ENCODE data around the gene MECP2. TPM values are rescaled to one million over a fixed set of nuclear protein-coding genes. Genes with fewer than 3 reads are reported as not detected.
A peak's percentile ranks its signal among the peaks of the same experiment; 100 is the strongest.

MECP2 gene
- polyA plus RNA-seq, 10 donors: 16.0 to 26.0 (median 19.9) TPM

DNA sequence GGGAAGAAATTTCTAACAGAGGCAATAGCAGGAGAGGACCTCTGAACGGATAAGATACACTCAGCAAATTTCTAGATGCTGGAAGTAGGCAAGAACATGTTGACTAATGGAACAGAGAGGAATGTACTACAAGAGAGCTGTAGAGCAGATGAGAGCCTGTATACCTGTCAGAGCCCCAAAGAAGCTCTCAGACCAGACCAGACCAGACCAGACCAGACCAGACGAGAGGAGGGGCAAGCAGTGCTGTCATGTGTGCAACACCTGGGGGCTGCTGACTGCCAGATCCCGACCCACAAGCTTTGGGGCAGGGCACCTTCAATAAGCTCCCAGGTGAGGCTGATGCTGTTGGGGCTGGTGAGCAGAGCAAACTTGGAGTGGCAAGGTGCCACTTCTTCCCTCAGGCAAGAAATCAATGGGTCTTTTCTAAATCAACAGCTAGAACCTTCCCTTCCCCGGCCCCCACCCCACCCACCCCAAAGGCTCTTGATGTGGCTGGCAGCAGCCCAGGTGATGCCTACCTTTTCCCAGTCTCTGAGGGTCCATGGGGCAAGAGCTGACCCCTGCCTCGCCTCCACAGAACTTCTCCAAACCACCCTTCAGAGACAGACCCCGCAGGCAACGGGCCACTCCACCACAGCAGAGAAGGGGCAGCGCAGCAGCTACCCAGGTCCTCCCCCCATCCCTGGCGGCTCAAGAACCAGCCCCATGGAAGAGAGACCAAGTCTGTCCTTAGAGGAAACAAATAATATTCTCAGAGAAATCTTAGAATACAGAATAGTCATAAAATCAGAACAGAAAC, 32.7 kb downstream of the MECP2 start:
- DNase-seq: no peak

DNA sequence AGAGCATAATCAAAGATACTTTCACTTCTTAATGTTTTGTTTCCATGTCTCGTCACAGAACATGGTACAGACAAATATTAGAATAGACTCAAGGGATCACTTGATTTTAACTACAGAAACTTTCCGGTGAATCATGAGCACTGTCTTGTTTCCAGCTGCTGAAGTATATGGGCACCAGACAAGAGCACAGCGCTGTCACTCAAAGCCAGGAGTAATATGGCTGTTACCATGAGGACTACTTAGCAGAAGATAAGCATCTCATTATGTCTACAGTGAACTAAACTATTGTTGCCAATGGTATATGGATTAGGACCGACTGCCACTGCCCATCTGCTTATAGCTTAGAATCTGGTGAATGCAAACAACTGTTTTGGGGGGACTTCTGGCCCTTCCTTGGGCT, 34.3 kb downstream of the MECP2 start:
- no peak for DNase-seq

- DNase-seq: no peak
These were observed 35.7 kb downstream of the MECP2 start for GRCh38 chrX:154061801-154062200.

DNA sequence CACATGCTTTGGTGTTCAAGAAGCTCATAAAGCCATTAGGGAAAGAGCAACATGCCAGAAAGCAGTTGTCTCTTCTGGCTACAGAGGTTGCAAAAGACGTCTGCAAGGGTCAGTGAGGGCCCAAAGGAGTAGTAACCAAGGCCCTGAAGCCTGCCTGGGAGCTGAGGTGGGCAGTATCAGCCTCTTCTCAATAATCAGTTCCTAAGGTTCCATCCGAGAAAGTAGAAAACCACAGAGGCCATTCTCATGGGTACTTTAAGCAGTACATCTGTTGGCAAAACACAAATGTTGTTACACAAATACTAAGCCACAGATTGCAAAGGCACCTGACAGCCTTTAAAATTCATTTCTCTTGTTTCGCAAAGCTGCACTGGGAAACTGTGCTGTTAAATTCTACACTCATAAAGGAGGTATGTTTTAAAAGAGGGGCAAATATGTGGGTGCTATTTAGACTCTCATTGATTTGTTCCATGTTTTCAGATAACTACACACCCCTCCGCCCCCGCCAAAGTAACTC, 37.7 kb downstream of the MECP2 start:
- DNase-seq: no peak

- no peak for DNase-seq
These were observed 38.3 kb downstream of the MECP2 start for GRCh38 chrX:154059231-154059630.

GRCh38 chrX:154058214-154058997, 39.1 kb downstream of the MECP2 start:
- DNase-seq: no peak

GRCh38 chrX:154057791-154058190, 39.7 kb downstream of the MECP2 start:
- DNase-seq: no peak

DNA sequence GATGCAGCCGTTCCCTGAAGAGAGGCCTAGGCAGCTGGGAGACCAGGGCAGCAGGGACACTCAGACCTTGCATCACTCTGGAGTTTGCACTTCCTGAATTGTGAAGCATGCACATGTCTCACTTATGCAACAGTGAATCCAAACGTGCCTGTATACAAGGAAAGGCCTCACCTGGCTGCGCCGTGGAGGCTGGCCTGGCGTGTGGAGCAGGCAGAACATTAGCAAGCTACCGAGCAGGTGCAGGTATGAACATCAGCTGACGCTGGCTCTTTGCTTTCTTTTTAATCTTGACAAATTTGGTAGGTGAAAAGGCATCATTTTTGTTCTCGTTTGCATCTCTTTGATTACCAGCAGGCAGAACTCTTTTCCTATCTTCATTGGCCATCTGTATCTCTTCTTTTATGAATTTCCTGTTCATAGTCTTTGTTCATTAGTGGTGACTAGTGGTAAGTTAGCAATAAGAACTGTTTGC, 40.7 kb downstream of the MECP2 start:
- no peak for DNase-seq

GRCh38 chrX:154051201-154051810, 46.2 kb downstream of the MECP2 start:
- peak; percentile 40 to 75 (median 68) for DNase-seq

GRCh38 chrX:154050113-154050495, 47.4 kb downstream of the MECP2 start:
- DNase-seq: no peak

DNA sequence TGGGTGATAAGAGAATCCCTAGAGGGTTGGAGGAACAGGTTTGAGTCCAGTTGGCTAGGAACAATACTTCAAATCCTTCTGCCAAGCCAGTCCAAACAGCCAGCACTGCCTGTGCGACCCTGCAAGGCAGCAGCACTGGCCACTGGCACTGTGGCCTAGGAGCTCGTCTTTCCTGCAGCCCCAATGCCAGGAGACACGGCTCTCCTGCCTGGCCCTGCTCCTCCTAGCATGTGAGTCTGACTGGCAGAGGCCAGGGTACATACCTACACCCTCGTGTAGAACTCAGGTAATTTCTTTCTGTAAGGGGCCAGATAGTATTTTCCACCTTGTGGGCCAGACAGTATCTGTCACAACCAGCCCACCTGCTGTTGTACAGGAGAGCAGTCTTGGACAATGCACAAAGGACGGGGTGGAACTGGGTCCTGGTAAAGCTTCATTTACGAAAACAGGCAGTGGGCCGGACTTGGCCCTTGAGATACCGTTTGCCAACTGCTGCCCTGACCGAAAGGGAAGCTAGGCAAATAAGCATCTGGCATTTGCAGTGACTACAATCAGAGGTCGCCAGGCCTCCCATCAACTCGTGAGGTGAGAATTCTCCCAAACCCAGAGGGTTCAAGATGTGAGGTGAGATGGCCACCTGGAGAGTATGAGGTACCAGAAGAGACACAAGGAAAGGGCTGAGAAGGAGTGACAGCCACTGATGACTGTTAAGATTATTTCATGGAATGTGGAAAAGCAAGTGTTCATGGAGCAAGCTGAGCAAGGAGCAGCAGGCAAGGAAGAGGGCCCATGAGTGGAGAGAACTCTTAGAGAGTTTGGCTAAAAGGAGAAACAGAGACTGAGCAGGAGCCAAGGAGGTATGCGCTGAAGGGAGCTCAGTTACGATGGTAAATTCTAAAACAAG, 48.1 kb downstream of the MECP2 start:
- DNase-seq: no peak

DNA sequence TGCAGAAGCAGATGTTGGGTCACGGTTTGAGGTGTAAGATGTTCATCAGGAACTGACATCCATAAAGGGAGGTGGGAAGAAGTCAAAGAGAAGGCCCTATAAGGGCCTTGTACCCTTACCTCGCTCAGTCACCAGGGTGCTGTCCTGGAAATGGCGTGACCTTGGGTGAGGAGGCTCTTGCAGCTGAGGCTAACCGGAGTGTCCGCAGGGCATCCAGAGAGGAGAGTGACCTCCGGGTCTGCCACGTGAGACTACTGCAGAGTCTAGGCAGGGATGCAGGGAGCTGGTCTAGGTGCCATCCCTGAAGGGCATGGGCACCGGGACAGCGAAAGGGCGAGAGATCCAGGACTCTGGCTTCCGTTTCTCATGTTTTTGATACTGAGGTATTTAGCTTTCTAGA, 49.1 kb downstream of the MECP2 start:
- no peak for DNase-seq

DNA sequence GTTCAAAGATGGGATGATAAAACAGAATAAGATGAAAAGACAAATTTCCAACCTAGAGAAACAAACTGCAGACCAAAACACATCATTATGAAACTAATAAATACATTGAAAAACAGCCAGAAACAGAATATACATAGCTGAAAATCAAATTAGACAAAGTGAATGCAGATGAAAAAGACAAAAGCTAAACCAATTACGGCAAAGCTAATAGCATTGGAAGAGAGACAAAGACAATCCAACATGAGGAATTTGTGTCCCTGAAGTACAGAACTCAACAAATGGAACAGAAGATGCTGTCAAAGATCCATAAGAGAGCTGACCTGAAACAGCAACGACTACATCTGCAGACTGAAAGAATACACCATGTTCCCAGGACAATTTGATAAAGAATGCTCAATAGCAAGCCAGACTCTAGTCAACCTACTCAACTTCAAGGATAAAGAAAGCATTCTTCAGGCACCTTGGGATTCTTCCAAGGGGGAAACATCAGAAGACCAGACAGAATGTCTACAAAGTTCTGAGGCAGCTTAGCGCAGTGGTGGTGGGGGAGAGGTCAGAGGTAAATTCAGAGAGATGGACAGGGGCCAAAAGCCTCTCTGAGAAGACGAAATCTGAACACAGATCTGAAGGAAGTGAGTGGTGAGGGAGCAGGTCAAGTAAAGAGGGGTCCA, 50.4 kb downstream of the MECP2 start:
- peak; percentile 14 to 60 (median 24) for DNase-seq

DNA sequence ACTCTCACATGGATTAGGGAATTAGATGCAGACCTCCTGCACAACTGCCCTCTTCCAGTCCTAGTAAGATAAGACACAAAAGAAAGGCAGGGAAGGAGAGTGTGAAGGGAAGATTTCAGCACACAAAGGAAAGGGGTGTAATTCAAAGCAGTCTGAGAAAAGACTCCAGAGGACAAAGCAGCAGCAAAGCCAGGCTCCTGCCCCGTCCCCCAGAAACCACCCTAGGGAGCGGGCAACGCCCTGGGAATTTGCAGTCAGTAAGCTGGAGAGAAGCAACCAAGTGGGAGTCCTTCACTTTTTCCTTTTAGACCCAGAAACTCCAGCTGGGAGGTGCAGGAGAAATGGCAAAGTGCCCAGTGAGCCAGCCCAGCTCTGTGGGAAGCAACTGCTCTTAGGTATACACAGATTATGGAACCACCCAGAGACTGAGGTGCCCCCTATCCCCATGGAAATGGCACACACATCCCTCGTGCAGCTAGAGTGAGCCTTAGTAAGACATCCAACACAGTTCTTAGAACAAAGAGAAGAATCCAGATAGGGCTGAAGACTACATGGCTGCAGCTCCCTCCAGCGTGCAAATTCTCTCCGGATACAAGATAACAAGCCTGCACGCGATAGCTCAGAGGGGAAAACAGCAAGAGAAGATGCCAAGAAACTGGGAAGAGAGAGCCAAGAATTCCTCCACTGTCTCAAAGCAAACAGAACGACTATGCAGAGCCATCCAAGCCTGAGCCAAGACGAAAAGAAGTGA, 51.3 kb downstream of the MECP2 start:
- peak; percentile 53 to 84 (median 67) for DNase-seq

DNA sequence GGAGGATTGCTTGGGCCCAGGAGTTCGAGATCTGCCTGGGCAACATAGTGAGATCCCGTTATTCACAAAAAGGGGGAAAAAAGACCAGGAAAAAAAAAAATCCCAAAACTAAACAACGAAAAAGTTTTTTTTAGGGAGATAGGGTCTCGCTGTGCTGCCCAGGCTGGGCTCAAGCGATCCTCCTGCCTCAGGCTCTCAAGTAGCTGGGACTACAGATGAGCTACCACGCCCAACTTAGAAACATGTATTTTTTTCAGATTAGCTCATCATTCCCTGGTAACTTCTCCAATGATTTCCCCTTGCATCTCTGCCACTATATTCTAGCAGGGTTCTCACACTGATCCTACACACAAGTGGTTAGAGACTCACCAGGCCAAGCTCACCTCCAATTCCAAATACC, 53.4 kb downstream of the MECP2 start:
- no peak for DNase-seq

- no peak for DNase-seq
These were observed 54.3 kb downstream of the MECP2 start for GRCh38 chrX:154043003-154043763.

DNA sequence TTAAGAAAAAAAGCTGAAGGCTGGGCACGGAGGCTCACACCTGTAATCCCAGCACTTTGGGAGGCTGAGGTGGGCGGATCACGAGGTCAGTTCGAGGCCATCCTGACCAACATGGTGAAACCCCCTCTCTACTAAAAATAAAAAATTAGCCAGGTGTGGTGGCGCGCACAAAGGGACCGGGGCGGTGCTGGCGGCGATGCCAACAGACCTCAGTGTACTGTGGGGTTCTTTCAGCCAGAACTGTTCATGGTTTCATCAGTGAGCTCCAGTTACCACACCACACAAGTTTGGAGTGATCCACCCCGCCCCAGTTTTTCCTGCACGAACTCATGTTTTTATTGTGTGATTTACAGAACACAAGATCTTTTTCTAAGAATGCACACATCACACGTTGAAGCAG, 56.7 kb downstream of the MECP2 start:
- no peak for DNase-seq

- DNase-seq: peak in 1 of 3 donors; percentile 28
These were observed 57.2 kb downstream of the MECP2 start for GRCh38 chrX:154040307-154040756.

GRCh38 chrX:154039577-154039976, 57.9 kb downstream of the MECP2 start:
- no peak for DNase-seq

Measured in muscle of back (tissue), 11 donors.